ENCODE results near the gene ATOSB.

GRCh38 chr9:35140093-35140492 is 24.4 kb upstream of the ATOSB start:
- TF ChIP-seq, protein P1, sequence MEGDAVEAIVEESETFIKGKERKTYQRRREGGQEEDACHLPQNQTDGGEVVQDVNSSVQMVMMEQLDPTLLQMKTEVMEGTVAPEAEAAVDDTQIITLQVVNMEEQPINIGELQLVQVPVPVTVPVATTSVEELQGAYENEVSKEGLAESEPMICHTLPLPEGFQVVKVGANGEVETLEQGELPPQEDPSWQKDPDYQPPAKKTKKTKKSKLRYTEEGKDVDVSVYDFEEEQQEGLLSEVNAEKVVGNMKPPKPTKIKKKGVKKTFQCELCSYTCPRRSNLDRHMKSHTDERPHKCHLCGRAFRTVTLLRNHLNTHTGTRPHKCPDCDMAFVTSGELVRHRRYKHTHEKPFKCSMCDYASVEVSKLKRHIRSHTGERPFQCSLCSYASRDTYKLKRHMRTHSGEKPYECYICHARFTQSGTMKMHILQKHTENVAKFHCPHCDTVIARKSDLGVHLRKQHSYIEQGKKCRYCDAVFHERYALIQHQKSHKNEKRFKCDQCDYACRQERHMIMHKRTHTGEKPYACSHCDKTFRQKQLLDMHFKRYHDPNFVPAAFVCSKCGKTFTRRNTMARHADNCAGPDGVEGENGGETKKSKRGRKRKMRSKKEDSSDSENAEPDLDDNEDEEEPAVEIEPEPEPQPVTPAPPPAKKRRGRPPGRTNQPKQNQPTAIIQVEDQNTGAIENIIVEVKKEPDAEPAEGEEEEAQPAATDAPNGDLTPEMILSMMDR (conservative IDR thresholded peaks at IDR 0.05; ENCODE audit: low read depth, low read length) = no peak
- TF ChIP-seq EZH2 (IDR thresholded peaks at IDR 0.05; ENCODE audit: low read length, unreplicated experiment) = no peak
- no peak for TF ChIP-seq EZH2phosphoT487 (IDR thresholded peaks at IDR 0.05; ENCODE audit: borderline replicate concordance, low read length)
